D721Med (cell line): ENCODE measurements around the gene PCYT2.

ENCODE experiments used
- DNase-seq: peaks from one replicate; pipeline ENCODE4 v3.0.0; 2011; ENCODE audit warnings: low spot score; ENCODE audit not compliant: insufficient read length
- FAIRE-seq: peaks from 2 replicates; lab custom pipeline; 2011; peaks lifted over from hg19 to GRCh38; lab: Jason Lieb, UNC
- TF ChIP-seq, protein P1 (sequence below): IDR thresholded peaks from 2 replicates; pipeline ENCODE4 v1.5.1; 2012; ENCODE audit warnings: mild to moderate bottlenecking, control low read depth; ENCODE audit not compliant: insufficient read depth; ENCODE audit errors: missing control alignments

PCYT2 gene

DNA sequence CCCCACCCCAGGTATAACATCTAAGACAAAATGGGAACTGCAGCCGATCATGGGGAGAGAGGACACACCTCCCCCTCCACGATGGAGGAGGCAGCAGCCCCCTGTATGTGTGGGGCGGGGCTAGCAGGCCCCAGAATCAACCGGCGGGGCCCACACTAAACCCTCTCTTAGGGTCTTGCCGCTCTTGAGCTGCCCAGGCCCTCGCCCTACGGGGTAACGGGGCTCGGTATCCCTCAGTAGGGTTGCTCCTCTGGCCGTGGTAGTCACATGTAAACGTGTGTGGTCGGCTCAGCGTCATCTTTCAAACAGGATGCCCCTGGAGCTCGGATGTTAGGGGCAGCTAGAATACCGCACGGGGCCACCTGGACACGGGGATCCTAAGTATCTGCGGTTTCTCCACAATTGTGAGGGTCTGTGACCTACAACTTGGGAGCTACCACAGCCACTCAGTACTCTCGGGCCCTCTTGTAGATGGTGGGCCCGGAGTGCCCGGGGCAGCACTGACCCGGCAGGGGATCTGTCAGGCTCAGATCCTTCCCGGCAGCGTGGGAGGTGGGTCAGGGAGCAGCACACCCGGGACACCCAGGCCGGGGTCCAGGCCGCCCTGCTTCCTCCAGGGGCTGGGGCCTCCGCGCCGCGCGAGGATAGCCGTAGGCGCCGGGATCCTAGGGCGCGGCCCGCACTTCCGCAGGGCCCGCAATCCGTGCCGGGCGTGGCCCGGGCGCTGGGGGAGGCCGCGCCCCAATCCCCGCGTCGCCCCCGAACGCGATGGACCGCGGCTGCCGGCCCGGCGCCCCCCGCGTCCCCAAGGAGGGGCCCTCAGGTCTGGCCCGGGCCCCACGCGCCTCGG is 40.8 kb downstream of the PCYT2 start:
- FAIRE-seq = no peak
- TF ChIP-seq, protein P1, sequence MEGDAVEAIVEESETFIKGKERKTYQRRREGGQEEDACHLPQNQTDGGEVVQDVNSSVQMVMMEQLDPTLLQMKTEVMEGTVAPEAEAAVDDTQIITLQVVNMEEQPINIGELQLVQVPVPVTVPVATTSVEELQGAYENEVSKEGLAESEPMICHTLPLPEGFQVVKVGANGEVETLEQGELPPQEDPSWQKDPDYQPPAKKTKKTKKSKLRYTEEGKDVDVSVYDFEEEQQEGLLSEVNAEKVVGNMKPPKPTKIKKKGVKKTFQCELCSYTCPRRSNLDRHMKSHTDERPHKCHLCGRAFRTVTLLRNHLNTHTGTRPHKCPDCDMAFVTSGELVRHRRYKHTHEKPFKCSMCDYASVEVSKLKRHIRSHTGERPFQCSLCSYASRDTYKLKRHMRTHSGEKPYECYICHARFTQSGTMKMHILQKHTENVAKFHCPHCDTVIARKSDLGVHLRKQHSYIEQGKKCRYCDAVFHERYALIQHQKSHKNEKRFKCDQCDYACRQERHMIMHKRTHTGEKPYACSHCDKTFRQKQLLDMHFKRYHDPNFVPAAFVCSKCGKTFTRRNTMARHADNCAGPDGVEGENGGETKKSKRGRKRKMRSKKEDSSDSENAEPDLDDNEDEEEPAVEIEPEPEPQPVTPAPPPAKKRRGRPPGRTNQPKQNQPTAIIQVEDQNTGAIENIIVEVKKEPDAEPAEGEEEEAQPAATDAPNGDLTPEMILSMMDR = no peak
- DNase-seq = no peak

DNA sequence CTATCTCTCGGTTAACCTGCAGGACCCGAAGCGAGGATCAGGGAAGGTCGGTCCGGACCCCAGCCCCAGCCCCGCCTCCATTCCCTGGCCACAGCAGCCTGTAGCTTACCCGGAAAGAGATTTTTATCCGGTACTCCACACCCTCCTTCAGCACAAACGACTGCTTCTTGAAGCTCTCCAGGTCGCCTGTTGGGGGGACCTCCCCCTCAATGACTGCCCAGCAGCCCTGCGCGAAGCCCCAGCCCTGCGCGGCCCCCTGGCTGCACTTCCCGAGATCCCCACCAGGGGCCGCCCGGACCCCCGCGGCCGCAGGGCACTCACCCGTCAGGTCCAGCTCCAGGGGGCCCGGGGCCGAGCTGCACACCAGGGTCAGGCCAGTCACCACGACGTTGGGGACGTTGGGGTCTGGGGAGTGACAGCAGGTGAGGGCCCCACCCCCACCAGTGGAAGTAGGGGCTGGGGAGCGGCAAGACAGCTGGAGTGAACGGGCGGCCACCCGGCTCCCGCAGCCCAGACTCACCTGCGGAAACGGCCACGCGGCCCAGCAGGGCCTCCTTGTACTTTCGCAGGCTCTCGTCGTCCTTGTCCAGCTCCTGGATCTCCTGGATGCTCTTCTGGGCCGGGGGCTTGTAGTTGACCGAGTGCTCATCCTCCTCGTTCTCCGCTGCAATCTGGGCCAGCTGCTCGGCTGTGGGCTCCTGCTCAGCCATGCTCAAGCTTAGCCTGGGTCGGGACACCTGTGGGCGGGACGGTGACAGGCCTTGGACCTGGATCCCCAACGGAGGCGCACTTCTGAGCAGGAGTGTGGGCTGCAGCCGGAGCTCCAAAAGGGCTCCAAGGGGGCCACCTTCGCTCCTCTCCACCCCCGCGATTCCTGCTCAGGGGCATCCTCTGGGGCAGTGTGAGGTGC is 41.7 kb downstream of the PCYT2 start:
- no peak for DNase-seq
- FAIRE-seq = no peak
- TF ChIP-seq, protein P1 = peak; percentile 66

DNA sequence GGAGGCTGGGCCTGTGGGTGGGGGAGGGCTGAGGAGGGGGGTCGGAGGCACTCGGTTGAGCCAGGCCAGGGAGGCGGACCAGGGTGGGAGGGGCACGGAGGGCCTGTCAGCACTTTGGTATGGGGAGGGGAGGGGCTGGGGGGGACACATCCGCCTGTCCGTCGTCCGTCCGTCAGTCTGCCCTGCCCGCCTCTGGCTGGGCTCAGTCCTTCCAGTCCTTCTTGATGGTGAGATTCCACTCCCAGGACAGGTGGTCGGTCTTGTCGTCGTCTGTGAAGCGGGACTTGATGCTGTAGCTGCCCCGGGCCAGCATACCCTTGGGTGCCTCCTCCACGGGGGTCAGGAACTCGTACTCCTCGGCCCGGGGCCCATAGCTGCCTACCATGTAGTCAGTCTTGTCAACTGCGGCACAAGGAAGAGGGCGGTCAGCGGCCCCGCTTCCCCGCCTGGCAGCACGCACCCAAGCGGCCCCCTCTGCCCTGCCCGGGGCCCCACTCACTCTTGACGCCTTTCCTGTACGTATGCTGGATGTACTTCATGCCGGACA is 42.5 kb downstream of the PCYT2 start:
- no peak for FAIRE-seq
- no peak for DNase-seq
- TF ChIP-seq, protein P1 = no peak

DNA sequence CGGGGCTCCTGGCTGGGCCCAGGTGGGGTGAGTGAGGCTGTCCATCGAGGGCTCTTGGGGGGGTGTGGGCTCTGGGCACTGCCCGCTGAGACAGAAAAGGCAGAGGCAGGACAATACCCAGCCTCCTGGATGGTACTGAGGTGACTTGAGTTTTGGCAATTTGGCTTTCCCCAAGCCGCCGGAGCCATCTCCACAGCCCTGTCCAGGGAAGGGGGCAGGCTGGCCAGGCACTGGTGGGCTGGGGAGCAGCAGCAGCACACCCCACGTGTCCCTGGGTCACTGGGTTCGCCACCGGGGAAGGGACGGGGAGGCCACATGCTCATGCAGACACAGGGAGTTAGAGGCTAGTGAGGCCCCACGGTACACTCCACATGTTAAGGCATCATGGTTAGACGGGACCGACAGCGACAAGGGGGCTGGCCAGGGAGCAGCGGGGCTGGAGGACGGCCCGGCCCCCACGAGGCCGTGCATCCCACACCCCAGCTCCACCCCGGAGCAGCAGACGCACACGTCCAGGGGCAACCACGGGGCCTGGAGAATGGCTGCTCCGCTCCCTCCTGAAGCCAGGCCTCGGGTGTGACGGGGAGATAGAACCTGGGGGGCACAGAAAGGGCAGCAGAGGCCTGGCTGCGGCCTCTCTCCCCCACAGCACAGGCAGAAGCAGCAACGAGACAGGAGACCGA is 43.1 kb downstream of the PCYT2 start:
- no peak for DNase-seq
- TF ChIP-seq, protein P1 = no peak
- no peak for FAIRE-seq

DNA sequence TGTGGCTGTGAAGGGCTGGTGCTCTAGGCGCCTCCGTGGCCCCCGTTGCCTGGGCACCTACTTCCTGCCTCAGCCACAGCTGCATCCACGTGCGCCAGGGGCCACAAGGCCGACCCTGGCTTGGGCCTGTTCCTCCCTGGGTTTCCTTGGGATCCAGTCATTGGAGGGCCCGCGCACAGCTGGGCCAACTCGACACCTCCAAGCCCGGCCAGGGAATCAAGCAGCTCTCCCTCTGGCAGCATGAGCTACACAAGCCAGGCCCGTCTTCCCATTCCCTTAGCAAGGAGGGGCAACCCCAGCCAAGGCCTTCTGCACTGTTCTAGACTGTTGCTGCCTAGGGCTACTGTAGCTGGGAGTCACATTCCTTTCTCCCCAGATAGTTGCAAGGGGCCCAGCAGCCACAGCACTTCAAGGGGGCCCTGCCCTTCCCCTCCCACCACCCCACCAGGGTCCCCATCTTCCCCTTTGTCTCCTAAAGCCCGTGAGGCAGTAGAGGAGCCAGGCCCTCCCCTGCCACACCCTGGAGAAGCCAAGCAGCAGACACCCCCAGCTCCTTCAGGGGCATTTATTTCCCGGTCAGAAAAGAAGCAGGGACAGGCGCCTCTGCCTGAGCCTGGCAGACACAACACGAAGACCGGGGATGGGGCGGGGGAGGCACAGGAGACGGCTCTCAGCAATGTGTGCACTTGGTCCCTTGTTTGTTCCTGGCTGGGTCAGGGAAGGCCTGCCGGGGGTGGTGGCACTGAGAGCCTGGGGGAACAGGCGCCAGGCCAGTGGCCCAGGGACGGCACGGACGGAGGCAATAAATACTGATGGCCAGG is 43.8 kb downstream of the PCYT2 start:
- FAIRE-seq (no peak), DNase-seq (no peak)
- TF ChIP-seq, protein P1 = no peak

DNA sequence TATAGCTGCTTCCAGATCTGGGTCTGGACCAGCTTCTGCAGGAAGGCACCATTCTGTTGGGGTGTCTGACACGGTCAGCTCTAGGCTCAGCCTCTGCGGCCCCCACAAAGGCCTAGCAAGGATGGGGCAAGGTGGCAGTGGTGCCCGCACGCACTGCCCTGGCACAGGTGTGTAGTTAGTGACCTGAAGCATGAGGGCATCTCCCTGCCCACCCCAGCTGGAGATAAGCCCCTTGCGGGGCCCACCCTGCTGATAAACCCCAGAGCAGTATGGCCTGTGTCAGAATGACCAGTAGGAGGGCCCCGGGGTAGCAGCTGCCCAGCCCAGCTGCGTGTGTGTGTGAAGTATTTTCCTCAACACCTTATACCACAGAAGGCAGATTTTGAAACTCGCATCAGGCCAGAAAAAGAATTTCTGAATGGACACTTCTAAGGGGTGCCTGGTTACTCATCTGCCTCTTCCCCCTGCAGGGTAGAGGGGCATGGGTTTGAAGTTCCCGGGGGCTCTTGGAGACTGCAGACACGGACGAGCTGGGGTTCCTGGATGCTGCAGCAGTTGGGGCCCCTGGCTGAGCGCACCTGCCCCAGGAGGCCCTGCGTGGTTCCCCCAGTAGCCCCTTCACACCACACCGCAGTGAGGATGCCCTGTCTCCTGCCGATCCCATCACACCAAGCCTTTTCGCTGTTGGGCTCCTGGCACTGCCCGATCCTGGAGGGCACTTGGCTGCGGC is 44.6 kb downstream of the PCYT2 start:
- FAIRE-seq (no peak), DNase-seq (no peak)
- TF ChIP-seq, protein P1 = no peak
